Thyroid gland (tissue), 4 donors: ENCODE data around the gene F11R.

Experiments
- POLR2A ChIP-seq, 2 donors: fragments of 450-650 bp; IDR thresholded peaks; one replicate each; pipeline ENCODE4 v1.6.1; 2017; ENCODE audit warnings: antibody characterized with exemption in 2 of 2, mild to moderate bottlenecking in 2 of 2, moderate library complexity in 1 of 2
- TF ChIP-seq, protein P1 (sequence below), 6 experiments: fragments of 200-600 bp in 3 of 6; fragments of 450-650 bp in 3 of 6; sonication (generic) in 3 of 6; IDR thresholded peaks; one replicate each; pipeline ENCODE4 v1.5.1; 2016 to 2019; ENCODE audit warnings: antibody characterized with exemption in 6 of 6, mild to moderate bottlenecking in 2 of 6, inconsistent platforms in 1 of 6, moderate library complexity in 1 of 6

DNA sequence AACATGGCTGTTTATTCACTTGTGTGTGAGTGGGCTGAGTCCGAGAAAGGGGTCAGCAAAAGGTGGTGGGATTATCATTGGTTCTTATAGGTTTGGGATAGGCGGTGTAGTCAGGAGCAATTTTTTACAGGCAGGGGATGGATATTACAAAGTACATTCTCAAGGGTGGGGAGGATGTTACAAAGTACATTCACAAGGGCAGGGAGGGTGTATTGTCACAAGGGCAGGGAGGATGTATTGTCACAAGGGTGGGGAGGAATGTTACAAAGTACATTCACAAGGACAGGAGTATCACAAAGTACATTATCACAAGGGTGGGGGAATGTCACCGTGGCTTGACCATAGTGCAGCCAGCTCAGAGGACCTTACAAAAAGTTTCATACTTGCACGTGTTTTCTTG, 35.2 kb downstream of the F11R start:
- TF ChIP-seq, protein P1, sequence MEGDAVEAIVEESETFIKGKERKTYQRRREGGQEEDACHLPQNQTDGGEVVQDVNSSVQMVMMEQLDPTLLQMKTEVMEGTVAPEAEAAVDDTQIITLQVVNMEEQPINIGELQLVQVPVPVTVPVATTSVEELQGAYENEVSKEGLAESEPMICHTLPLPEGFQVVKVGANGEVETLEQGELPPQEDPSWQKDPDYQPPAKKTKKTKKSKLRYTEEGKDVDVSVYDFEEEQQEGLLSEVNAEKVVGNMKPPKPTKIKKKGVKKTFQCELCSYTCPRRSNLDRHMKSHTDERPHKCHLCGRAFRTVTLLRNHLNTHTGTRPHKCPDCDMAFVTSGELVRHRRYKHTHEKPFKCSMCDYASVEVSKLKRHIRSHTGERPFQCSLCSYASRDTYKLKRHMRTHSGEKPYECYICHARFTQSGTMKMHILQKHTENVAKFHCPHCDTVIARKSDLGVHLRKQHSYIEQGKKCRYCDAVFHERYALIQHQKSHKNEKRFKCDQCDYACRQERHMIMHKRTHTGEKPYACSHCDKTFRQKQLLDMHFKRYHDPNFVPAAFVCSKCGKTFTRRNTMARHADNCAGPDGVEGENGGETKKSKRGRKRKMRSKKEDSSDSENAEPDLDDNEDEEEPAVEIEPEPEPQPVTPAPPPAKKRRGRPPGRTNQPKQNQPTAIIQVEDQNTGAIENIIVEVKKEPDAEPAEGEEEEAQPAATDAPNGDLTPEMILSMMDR (IDR thresholded peaks at IDR 0.05) = no peak
- no peak for TF ChIP-seq POLR2A (IDR thresholded peaks at IDR 0.05)
